Measurements from ENCODE around the gene TNFAIP8.
"Not testable (repeated sequence)": the region's sequence is repeated elsewhere in the genome, so short reads cannot be mapped to it uniquely, and the experiment has no call there.

TNFAIP8 gene

DNA sequence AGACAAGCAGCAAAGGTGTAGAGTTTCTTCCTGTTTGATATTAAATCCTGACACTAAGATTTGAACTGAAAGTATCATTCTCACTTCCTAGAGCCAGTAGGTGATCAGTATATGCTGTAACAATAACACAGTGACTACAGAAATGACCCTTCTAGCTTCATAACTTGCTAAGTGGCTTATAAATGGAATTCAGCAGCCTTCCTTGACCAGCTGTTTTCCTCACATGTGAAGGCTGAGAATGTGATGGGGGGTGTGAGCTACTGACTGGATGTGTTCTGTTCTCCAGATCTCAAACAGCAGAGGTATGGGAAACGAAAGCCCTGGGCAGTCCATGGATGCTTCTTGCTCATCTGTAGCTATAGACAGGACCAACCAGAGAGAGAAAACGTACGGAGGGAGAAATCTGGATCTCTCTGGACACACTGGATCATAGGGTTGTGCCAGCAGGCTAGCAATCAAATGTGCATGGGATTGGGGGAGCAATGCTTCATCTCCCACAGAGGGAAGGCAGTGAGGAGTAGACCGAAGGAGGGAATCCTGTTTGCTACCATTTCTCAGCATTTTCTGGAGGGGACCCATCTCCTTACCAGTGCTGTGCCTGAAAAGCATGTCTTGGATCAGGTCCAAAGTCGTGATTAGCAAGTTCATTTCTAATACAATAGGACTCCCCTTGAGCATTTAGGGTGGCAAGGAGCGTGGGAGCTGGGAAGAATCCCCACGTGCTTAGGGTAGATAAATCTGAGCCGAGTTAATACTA, 39.4 kb downstream of the TNFAIP8 start:
- no peak for DNase-seq (ENCODE audit: low read depth)

DNA sequence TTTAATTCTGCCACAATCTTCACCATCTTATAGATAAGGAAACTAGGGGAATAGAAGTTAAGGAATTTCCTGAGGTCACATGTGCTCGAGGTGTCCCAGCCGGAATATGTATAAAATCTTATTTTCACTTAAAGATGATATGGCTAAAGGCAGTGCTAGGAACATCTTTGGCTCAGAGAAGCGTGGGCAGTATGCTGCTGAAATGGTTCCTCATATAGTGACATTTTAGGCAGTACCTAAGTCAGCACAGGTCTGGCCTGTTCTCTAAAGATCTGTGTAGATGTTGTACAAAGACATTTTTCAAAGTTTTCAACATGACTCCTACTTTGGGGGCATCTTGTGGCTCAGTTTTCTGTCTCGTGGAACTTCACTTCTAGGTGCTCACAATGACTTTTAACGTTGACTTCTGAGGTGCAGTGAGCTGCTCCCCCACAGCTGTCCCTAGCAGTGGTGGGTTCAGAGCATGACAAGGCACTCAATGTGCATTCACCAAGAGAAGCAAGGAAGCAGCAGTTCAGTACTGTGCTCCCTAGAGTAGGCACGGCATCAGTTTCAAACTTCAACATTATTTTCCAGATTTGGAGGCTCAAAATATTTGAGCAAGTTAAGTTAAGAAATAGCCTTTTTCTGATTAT, 40.3 kb downstream of the TNFAIP8 start:
- no peak for DNase-seq (ENCODE audit: low read depth)

DNA sequence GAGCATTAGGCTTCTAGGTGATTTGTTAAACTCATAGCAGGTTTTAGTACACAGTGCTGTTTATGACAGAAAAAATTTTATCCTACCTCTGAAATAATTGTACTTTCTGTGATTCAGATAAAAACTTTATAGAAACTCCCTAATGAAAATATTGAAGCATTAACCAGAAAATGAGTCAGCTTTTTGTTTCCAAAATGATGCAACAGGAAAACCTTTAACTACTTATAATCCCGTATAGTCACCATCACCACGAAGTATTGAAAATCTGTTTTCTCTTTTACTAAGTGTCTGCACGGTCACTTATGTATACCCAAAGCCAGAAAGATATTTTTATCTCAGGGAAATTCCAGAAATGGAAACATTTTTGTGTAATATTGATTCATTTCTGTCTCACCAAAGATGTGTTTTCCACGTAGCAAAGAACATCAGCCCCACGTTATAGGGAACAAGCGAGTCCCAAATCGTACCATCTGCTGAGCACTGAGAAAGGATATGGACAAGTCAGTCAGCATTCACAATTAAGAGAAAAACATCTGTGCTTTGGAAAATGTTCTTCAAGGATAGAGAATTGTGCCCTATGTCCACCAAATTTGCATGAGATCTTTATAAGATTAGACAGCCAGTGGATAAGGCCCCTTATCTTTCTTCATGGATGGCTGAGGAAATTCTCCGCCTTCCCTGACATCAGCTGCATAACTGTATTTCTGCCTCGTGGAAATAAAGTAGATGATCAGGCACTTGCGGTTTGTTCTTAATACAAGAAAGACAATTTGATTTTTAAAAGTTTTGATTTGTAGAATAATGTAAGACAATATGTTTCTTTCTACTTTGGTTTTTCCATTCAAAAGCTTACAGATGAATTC, 41.9 kb downstream of the TNFAIP8 start:
- DNase-seq (ENCODE audit: low read depth) = no peak

DNA sequence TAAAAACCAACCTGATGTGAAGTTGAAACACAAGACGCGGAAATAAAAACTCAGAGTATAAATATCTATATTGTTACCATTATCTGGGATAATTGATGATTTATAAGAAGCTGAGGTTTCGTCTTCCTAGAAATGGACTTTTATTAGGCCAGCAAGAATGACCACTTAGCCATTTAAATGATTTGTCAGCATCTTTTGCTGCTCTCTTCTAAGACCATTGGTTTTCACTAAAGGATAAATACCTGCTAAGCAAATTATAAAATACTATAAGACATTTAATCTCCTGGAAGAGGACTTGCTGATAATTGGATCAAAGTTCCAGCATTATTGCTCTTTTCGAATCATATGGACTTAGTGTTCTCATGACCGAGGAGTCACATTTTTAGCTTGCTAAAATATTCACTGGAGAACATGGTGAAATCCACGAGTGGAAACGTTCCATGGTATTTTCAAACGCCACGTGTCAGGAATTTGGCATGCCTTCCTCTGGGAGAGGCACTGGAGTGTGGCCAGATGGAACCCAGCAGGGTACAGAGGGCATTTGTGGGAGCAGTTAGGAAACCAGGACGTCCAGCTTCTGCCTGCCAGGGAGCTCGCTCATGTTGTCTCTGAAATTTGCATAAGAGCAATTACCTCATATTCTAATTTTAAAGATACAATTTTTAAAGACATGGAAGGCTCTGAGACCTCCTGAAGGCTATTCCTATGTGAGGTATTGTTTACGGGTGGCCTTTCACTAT, 43.1 kb downstream of the TNFAIP8 start:
- no peak for DNase-seq (ENCODE audit: low read depth)

DNA sequence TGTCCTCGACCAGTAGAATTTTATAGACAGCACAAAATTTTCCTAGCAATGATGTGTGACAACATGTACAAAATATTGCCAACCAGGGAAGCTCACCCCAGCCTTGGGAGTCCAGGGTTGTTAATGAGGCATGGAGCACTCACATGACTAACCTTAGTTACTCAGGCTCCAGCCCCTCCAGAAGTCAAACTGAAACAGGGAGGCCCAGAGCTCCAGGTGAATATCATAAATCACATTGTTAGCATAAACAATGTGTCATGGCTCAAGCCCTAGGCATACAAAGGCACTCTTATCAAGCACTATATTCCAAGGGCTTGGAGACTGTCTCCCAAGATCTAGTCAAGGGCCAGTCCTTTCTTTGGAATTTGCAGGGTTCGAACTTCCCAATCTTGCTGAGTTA, 44.4 kb downstream of the TNFAIP8 start:
- DNase-seq (ENCODE audit: low read depth) = no peak

DNA sequence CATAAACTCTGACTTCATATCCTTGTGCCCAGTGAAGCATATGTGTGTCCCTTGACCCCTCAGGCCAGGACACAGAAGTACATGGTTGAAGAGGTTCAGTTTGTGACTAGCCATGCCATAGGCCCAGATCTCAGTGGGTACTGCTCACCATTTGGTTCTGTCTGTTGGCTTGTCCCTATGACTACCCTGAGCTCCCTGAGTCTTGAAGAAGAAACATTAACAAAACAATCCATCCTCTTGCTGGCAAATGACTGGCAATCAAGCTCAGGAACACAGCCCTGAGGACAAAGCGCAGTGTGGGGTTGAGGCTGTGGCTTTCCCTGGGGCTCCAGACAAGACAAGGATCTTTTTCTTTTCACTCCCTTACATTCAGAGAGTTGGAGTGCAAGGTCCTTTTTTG, 46.3 kb downstream of the TNFAIP8 start:
- no peak for DNase-seq (ENCODE audit: low read depth)

DNA sequence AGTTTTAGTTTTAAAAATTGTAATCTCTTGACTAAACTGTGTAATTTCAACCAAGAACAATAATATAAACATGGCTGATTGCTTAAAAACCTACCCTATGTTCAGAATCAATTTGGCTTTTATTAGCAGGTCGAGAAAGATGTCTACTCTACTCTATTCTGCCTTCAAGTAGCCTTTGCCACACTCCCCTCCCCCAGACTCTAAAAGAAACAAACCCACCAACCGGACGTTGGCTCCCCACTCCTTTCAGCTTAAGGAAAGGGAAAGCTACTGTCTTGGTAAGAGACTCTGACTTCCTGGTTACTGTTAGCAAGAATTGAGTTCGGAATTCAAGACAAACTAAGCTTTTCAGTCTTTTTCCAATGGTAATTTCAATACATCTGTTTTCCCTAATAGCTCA, 46.7 kb downstream of the TNFAIP8 start:
- DNase-seq (ENCODE audit: low read depth) = no peak

DNA sequence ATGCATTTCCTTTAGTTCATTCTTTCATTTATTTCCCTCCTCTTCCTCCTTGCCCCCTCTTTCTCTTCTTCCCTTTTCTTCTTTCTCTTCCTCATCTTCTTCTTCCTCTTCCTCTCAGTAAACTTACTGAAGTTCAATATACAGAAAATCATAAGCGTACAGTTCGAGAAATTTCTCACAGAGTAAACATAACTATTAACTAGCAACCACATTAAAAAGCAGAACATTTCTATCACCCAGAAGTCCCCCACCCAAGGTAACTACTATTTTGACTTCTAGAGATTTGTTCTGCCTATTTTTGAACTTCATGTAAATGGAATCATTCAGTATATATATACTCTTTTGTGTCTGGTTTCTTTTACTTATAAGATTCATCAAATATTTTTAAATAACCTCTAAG, 48.2 kb downstream of the TNFAIP8 start:
- no peak for DNase-seq (ENCODE audit: low read depth)

DNA sequence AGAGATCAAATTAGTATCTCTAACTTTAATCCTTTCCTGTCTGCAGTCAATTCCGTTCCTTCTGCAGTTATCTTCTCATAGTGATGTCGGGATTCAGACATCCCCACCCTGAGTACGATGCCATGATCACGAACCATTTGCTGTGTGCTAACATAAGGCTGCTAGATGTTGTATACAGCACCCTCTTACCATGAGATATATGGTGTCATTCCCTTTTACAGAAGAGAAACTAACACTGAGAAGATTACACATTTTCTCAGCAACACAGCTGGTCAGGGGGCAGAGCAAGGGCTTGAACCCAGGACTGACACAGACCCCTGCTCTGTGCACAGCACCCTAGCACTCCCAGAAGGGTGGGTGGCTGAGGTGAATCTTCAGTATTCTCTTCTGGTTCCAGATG, 49.6 kb downstream of the TNFAIP8 start:
- DNase-seq (ENCODE audit: low read depth) = no peak

DNA sequence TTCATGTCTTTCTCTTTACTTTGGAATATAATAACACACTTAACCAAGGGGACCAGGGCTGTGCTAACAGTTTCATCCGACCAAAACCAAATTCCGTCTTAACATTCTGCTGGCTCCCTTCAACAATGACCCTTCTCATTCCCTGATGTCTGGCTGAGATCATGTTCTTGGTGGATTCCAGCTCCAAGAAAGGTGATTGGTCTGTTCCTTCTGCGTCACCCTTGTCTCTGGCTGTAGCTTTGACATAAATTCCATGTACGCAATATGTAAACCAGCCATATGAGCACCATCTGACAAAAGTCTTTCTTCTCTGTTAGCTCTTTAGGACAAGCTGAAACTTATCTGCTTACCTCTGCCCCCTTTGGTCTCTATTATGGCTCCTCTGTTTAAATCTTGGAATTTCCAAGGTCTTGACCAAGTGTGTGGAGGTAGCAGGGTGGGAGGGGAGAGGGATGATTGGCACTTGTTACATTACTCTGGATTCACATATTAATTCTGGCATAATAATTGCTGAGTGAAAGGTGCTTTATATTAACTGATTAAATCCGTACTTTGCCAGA, 50.8 kb downstream of the TNFAIP8 start:
- DNase-seq (ENCODE audit: low read depth) = no peak

DNA sequence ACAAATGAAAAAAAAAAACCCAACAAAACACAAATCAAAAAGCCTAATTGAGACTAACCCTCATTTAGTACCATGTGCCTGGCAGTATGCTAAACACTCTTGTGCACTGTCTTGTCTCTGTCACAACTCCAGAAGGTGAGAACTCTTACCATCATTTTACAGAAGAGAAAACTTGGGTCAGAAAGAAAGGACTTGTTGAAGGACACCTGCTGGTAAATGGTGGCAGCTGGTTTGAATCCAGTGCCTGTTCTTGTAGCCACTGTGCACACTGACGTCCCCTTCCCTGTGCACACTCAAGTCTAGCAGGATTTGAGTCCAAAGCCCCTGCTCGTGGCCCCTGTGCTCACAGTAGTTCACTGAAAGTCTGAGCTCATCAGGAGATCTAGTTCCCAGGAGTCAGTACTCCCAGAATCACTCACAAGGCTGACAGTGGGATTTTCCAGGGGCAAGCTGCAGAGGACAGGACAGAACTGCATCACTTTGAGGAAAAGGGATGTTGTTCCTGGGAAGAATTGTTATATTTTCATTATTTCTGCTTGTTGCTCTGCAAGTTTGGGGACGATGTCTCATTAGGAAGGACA, 53.5 kb downstream of the TNFAIP8 start:
- DNase-seq (ENCODE audit: low read depth) = no peak

DNA sequence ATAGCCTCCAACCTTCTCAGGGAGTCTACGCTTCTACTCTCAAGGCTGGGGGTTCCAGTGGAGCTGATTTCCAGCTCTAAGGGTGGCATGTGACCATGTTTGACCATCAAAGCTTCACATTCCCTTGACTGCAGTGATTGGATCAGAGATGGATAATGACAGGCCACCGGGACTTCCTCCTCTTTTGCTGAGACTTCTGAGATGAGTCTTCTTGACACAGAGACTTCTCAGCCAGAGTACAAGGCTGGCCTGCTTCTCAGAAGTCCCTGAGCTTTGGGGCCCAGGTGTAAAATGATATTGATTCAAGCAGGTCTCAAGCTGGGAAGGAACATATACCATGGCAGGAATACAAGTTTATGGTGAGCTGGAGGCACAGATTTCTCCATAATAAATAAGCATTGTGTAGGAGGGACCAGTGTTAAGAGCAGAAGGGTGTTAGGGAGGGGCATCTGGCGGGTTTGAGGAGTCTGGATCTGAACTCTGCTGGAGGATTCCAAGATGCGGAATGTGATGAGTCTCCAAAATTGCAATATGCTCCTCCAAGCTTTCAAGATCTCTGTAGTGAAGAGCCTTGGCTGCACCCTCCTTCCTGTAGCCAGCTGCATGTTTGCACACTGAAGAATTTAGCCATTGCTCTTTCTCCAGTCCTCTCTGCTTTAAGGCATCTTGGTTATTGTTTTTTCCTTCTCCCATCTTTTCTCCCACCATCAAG, 54.8 kb downstream of the TNFAIP8 start:
- no peak for DNase-seq (ENCODE audit: low read depth)

DNA sequence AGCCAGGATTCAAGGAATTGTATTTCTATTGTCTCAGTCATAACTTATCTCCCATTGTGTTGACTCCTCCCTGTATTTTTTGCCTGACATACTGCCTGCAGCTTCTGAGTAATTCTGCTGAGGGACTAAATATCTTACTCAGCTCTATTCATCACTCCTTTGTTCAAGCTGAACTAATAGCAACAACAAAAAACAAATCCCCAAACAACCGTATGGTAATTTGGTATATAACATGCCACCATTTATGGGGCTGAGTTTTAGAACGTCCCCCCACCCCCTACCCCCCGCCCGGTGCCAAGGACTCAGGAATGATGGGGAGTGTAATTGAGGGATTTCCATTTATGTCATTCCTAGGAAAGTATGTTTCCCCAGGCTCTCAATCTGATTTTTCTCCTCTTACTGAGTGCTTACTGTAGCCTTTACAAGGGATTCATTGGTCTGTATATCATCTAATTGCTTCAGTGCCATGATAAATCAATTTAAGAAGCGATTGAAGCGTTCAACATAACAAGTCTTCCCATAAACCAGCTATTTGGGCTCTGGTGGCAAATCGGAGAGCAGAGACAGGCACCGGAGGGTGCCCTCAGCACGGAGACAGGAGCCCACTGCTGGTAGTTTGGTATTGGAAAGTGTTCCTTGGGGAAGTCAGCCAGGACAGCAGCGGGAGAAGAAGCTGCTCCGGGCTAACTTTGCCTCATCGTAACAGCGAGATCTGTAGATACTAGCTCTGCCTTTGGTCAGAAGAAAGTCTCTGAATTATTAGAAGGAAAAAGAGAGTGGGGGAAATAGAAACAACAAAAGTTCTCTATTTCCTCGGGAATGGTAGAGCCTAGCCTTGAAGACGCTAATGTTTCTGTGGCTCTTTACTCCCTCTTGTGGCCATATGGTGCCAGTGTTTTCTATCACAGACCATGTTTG, 55.8 kb downstream of the TNFAIP8 start:
- DNase-seq (ENCODE audit: low read depth) = no peak

DNA sequence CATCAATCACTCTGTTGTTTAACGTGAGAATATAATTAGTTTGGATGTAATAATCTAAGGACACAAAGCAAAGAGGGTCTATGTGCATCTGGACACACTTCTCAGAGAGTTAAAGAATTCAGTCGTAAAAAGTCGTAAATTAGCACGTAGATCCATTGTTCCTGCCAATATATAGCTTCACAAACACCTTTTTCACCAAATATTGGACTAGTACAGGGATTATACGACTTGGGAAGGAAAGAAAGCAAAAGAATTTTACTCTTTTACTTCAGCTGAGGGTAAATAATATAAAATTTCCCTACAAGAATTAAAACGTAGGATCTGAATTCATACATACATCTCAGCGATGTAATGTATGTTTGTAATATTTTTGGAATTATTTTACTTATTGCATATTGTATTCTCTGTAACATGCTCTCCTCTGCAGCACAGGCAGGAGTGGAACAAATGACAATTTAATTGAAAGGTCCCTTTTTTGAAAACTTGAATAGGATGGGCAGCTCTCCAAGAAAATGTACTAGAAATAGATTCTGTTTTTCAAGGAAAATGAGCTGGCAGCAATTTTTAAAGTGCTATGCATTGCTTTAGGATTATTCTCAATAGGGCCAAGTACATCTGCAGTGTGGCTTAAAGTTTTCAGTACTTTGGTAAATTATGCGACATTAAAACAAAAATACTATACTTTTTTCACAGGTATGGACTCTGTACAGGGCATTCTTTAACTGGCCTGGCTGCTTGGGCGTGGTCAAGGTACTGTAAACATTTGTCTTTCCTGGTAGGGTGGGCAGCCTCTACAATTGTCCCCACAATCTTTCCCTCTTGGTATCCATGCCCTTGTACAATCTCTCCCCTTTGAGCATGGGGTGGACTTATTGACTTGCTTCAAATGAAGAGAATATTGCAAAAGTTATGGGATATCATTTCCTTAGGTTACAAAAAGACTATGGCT, 56.7 kb downstream of the TNFAIP8 start:
- no peak for DNase-seq (ENCODE audit: low read depth)

DNA sequence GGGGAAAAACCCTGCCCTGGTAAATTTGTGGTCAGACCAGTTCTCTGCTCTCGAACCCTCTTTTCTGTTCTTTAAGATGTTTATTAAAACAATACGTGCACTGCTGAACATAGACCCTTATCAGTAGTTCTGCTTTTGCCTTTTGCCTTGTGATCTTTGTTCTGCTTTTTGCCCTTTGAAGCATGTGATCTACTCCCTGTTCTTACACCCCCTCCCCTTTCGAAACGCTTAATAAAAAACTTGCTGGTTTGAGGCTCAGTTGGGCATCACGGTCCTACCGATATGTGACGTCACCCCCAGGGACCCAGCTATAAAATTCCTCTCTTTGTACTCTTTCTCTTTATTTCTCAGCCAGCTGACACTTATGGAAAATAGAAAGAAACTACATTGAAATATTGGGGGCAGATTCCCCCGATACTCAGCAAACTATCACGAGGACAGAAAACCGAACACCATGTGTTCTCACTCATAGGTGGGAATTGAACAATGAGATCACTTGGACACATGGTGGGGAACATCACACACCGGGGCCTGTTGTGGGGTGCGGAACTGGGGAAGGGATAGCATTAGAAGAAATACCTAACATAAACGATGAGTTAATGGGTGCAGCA, 58.4 kb downstream of the TNFAIP8 start:
- DNase-seq (ENCODE audit: low read depth) = not testable (repeated sequence)

DNA sequence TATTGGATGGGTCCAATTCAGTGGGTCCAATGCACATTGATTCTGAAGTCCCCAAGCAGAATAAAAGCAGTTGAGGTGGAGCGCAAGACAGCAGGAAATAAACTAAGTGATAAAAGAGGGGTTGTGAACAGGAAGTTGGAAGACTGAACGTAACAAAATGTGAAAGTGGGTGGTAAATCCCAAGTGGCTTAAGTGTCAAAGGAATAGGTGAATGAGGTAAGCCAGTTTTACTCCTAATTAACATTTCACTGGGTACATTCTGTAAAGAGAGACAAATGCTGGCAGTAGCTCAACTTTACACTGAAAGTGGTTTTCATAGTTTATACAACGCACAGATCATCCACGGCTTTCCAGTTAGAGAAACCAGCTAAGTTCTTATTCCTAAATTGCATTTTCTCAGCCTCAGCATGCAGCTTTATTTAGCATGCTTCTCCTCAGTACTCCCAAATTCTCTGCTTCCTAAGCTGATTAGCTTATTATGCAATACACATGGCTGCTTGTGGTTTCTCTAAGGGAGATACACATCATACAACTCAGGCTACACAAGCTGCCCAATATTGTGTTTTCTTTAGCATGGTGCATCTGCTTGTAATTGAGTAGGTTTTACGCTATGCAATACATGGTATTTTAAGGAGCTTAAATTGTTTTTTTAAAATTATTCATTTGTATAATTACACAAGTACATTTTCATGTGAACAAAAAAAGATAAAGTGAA, 62.2 kb downstream of the TNFAIP8 start:
- no peak for DNase-seq (ENCODE audit: low read depth)

DNA sequence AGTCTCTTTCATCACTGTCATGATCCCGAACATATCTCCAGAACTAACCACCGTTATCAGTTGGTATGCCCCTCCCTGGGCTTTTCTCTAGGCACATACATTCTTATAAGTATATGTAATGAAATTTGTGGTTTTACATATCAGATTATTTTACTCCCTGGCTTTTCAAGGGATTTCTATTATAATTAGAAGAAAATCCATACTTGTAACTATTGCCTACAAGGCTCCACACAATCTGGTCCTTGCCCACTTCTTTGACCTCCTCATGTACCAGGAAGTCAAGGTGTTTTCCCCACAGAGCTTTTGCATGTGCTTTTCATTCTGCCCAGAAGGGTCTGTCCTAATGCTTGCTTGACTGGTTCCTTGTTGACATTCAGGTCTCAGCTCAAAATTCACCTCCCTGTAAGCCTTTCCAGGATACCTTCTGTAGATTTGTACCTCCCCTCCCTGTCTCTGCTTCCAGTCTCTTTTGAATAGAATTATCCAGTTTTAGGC, 62.8 kb downstream of the TNFAIP8 start:
- DNase-seq (ENCODE audit: low read depth) = no peak

All from stimulated activated CD8-positive, alpha-beta memory T cell treated with anti-CD3 and anti-CD28 coated beads, Interleukin-12 subunit alpha, Interleukin-12 subunit beta, amount 100 ng/mL, for 4 hours (primary cell).